GM19452 (cell line): ENCODE data around the gene FREM1.

Experiments used
- ATAC-seq: cut with Tn5 transposase; IDR thresholded peaks from one replicate; pipeline ENCODE4 v1.9.1; 2021; ENCODE audit not compliant: unreplicated experiment

FREM1 gene

GRCh38 chr9:14881006-14881405, 29.2 kb downstream of the FREM1 start:
- ATAC-seq: no peak

DNA sequence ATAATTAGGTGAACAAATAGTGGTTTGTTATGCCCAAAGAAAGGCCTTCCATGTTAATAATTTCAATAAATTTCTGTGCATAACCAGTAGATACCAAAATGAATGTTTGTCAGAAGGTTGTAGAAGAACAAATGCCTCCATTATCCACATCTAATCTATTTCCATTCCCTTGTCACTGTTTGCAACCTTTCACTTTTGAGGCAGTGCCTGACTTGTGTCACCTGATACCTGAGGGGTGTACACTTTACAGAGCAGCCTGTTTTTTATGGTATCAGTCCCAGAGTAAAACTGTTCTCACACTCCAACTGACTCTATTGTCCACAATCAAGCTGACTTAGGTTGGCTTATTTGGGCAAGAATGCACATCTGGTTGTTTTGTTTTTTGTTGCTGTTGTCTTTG, 40.1 kb downstream of the FREM1 start:
- ATAC-seq: no peak

- no peak for ATAC-seq
These were observed 40.6 kb downstream of the FREM1 start for GRCh38 chr9:14869671-14870070.

- no peak for ATAC-seq
These were observed 41.2 kb downstream of the FREM1 start for GRCh38 chr9:14868772-14869583.

GRCh38 chr9:14868418-14868771, 41.8 kb downstream of the FREM1 start:
- ATAC-seq: no peak

GRCh38 chr9:14866200-14866749, 44.0 kb downstream of the FREM1 start:
- ATAC-seq: no peak

- ATAC-seq: no peak
These were observed 45.9 kb downstream of the FREM1 start for GRCh38 chr9:14864309-14864708.

DNA sequence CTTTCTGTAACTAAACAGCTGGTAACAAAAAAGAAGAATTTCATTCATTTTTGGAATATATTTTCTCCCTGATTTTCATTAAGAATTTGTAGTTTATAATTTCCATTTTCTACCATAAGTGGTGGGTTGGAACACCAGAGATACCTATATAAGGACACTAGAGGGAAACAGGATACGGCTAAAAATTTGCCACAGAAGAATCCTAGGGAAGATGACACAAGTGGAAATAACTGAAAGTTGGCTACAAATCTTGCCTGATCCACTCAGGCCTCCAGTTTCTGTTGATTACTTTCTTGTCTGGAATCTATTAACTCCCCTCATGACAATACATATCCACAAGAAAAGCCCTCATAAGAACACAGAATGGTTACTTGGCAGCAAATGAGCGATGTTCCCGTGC, 46.8 kb downstream of the FREM1 start:
- ATAC-seq: no peak

GRCh38 chr9:14857449-14858305, 52.6 kb downstream of the FREM1 start:
- ATAC-seq: no peak

DNA sequence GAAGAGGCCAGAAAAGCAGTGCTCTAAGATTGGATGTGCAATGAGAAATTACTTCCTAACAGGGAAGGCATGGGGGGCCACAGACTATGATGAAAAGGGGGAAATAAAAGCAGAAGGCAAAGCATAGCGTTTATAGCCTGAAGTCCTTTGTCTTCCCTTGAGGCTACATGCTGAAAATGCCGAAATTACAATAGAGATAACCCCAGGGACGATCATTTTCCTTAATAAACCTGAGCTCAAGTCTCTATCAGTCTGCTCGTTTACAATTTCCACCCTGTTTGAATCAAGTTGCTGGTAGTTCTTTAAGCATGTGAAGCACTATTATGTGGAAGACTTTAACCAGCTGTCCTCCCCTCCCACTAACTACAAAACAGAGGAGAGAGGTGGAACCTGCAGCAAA, 60.4 kb downstream of the FREM1 start:
- ATAC-seq: no peak

- ATAC-seq: no peak
These were observed 60.9 kb downstream of the FREM1 start for GRCh38 chr9:14849296-14849695.

- peak; percentile 99 for ATAC-seq
These were observed 63.3 kb downstream of the FREM1 start for GRCh38 chr9:14846871-14847311.

DNA sequence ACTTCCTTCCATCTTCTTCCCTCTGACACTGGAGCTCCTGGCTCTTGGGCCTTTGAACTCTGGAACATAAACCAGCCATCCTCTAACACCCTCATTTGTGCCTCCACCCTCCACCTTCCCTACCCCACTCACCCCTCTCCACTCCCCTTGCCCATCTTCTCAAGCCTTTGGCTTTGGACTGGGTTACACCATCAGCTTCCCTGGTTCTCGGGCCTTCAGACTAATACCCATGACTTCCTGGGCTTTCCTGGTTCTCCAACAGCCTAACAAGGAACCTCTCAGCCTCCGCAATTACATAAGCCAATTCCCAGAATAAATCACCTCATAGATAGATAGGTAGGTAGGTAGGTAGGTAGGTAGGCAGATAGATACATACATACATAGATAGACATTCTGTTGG, 67.1 kb downstream of the FREM1 start:
- no peak for ATAC-seq

DNA sequence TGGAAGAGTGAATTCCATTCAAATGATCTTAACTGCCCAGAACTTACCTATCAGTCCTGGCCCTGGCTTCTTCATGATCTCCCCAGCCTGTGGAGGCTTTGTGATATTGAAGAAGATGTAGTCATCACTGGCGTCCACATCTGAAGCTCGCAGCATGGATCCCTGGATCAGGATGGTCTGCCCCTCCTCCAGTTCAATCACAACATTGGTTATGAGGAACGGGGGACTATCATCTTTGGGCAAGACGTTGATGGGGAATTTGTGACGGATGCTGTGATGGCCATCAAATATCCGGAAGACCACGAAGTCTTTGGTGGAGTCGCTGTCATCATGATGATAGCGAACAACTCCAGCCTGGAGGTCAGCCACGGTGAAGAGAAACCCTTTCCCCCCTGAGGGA, 68.0 kb downstream of the FREM1 start:
- ATAC-seq: no peak

- ATAC-seq: no peak
These were observed 71.5 kb downstream of the FREM1 start for GRCh38 chr9:14838701-14839100.

- no peak for ATAC-seq
These were observed 73.3 kb downstream of the FREM1 start for GRCh38 chr9:14836885-14837284.

DNA sequence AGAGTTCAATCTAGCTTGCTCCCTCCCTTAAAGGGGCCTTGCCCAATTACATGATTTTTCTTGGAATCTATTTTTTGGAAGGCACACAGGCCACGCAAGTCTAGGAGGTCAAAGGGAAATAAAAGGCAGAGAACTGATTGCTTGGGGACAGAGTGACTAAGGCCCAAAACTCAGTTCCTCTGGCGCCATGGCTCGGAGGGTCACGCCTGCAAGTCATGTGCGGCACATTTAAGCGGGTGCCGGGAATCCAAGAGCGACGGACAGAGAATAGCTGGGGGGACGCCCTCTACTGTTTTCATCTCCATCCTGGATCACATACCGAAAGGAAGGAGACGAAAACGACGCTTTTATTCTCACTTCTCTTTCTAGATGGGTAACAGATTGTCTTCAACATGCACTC, 78.6 kb downstream of the FREM1 start:
- no peak for ATAC-seq

DNA sequence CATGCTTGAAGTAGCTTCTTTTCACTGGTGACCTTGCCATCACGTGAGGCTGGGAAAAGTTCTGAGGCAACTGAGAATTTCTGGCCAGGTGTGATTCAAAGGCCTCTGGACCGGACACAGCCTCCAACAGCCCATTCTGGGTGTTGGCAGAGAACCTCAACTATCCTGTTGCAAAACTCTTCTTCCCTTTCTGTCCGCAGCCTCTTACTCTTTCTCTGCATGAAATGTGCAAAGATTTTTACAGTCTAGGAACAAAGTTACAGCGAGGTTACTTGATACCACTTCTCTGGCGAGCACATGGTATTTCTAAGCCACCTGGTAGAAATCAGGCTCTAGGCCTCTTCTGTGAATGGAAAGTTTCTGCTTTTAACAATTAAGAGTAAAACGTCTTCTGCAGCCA, 79.2 kb downstream of the FREM1 start:
- ATAC-seq: no peak

DNA sequence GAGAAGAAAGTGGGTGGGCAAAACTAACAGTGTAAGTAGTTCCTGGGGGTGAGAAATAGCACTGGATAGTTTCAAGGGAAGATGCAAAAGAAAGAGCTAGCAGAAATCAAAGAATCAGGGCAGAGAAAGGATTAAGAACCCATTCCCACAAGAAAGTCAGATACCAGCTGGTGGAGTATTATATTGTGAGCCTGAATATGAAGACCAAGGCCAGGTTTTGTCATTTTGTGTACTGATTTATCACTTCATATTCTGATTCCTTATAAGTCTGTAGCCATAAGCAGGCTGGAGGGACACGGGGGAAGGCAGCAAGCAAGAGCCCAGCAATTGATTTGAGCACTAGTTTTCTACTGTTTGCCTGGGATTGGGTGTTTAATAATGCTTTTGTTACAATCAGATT, 80.2 kb downstream of the FREM1 start:
- no peak for ATAC-seq

DNA sequence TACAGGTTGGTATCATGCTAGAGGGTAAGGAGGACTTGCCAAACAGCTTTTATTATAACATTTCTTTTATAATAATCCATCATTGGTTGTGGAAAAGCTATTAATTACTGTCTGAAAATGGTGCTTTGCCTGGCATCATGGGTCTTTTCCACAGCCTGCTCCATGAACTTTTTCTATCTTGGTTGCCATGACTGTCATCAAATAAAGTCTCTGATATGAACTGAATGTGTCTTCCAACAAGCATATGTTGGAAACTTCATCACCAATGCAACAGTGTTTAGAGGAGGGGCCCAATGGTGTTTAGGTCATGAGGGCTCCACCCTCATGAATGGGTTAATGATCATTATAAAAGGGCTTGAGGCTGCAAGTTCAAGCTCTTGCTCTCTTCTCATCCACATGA, 81.0 kb downstream of the FREM1 start:
- ATAC-seq: no peak

DNA sequence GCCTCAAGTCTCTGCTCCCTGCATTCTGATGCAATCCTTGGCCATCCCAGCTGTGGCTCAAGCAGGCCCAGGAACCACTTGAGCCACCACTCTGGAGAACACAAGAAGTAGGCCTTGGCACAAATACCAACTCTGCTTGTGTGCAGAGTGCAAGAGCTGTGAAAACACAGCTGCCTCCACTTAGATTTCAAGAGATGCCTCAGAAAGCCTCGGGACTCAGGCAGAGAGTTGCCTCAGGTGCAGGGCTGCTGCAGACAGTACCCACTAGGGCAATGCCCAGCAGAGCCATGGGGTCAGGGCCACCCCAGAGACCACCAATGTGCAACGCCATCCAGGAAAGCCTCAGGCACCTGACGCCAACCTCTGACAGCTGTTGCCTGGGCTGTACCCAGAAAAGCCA, 82.4 kb downstream of the FREM1 start:
- ATAC-seq: no peak

GRCh38 chr9:14824481-14824880, 85.7 kb downstream of the FREM1 start:
- ATAC-seq: no peak
